Loucy (cell line): ENCODE measurements around the gene SKOR1.

Experiments used
- H2AFZ ChIP-seq: fragments of 200-600 bp; sonication (generic); 2 replicates; pipeline ENCODE4 v1.6.0; 2016; ENCODE audit warnings: antibody characterized with exemption, mild to moderate bottlenecking, low read length, moderate library complexity
- H3F3A ChIP-seq: fragments of 200-600 bp; 2 replicates; pipeline ENCODE4 v1.6.0; 2016; ENCODE audit warnings: antibody characterized with exemption, low read depth, mild to moderate bottlenecking
- H3K27me3 ChIP-seq: fragments of 200-600 bp; sonication (generic); 2 replicates; pipeline ENCODE4 v1.6.1; 2014; ENCODE audit warnings: low read length, mild to moderate bottlenecking; ENCODE audit not compliant: insufficient read depth, poor library complexity, severe bottlenecking
- H3K36me3 ChIP-seq: fragments of 200-600 bp; sonication (generic); 2 replicates; pipeline ENCODE4 v1.6.1; 2016; ENCODE audit warnings: low read length; ENCODE audit not compliant: insufficient read depth
- H3K4me1 ChIP-seq: fragments of 200-600 bp; sonication (generic); 2 replicates; pipeline ENCODE4 v1.5.1; 2014; ENCODE audit warnings: low read length, mild to moderate bottlenecking; ENCODE audit not compliant: insufficient read depth, poor library complexity, severe bottlenecking
- H3K4me2 ChIP-seq: fragments of 200-600 bp; sonication (generic); 2 replicates; pipeline ENCODE4 v1.6.0; 2014; ENCODE audit warnings: antibody characterized with exemption, low read length, low read depth, mild to moderate bottlenecking; ENCODE audit not compliant: poor library complexity, severe bottlenecking
- H3K4me3 ChIP-seq: fragments of 200-600 bp; sonication (generic); 2 replicates; pipeline ENCODE4 v1.5.1; 2014; ENCODE audit warnings: low read length, mild to moderate bottlenecking, mixed read lengths; ENCODE audit not compliant: poor library complexity, severe bottlenecking
- H3K79me2 ChIP-seq: fragments of 200-600 bp; sonication (generic); 2 replicates; pipeline ENCODE4 v1.6.1; 2014; ENCODE audit warnings: low read length; ENCODE audit not compliant: insufficient read depth
- H3K9ac ChIP-seq: fragments of 200-600 bp; sonication (generic); 2 replicates; pipeline ENCODE4 v1.6.0; 2014; ENCODE audit warnings: mild to moderate bottlenecking, low read depth, low read length, moderate library complexity; ENCODE audit not compliant: poor library complexity, severe bottlenecking
- H3K9me2 ChIP-seq: fragments of 200-600 bp; sonication (generic); replicated peaks from 2 replicates; pipeline ENCODE4 v1.6.1; 2016; ENCODE audit warnings: low read depth, low read length, mixed read lengths
- H3K9me3 ChIP-seq: fragments of 200-600 bp; sonication (generic); 2 replicates; pipeline ENCODE4 v1.6.1; 2014; ENCODE audit warnings: mild to moderate bottlenecking, antibody characterized with exemption, low read length, low read depth; ENCODE audit not compliant: insufficient read depth
- H4K20me1 ChIP-seq: fragments of 200-600 bp; sonication (generic); 2 replicates; pipeline ENCODE4 v1.6.0; 2014; ENCODE audit warnings: antibody characterized with exemption, low read length, mild to moderate bottlenecking; ENCODE audit not compliant: insufficient read depth, poor library complexity, severe bottlenecking
- CTCF ChIP-seq: fragments of 200-600 bp; sonication (generic); conservative IDR thresholded peaks from 2 replicates; pipeline ENCODE4 v1.5.1; 2014; ENCODE audit warnings: mild to moderate bottlenecking, antibody characterized with exemption, low read length
- EZH2phosphoT487 ChIP-seq: fragments of 200-600 bp; IDR thresholded peaks from 2 replicates; pipeline ENCODE4 v1.6.1; 2018; ENCODE audit warnings: antibody characterized with exemption, mild to moderate bottlenecking, moderate library complexity, borderline replicate concordance

Gene SKOR1

DNA sequence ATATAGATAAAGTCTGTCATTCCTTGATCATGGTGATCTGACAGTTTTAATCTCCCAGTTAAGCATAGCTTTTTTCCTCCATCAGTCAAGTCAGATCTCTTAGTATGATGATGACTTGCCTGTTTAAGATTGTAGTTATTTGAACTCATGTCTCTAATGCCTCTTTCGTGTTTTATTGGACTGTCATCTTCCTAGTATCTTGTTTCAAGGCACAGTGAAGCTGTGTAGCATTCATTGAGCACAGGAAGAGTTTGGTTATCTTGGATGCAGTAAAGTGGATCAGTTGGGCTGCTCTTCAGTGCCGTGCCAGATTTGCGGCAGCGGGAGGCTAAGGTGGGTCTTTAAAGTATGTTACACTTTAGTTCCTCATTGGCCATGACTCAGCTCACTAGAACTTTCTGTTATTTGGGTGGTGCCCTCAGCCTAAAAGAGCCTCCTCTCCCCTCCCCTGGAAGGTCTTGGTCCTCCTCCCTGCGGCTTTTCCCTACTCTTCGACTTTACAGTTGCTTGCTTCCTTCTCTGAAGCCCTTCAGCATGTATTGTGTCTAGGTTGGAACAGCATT, 45.7 kb upstream of the SKOR1 start:
- Histone ChIP-seq H3K27me3 (no peaks in the 10 kb centered on the region), H3K9me3 (no peaks in the 10 kb centered on the region), H3K4me1 (peaks cover 79% of the 10 kb centered on the region), H3F3A (peaks cover 7% of the 10 kb centered on the region), H3K9ac (peak overlapping the region; percentile 91), H3K4me3 (peak overlapping the region; percentile 12), H3K36me3 (no peaks in the 10 kb centered on the region), H4K20me1 (no peaks in the 10 kb centered on the region), H3K79me2 (peaks cover 30% of the 10 kb centered on the region), H3K9me2 (no peaks in the 10 kb centered on the region), H3K4me2 (peak overlapping the region; percentile 77), H2AFZ (no peak overlapping the region)
- TF ChIP-seq CTCF (no peak), EZH2phosphoT487 (no peak)

GRCh38 chr15:67781061-67781460, 44.2 kb upstream of the SKOR1 start:
- Histone ChIP-seq H3K9ac (peak overlapping the region; percentile 91), H4K20me1 (no peaks in the 10 kb centered on the region), H3K9me3 (no peaks in the 10 kb centered on the region), H3K4me2 (peak overlapping the region; percentile 77), H3K36me3 (no peaks in the 10 kb centered on the region), H2AFZ (no peak overlapping the region), H3K9me2 (no peaks in the 10 kb centered on the region), H3K79me2 (peaks cover 30% of the 10 kb centered on the region), H3K4me3 (no peak overlapping the region), H3F3A (peaks cover 10% of the 10 kb centered on the region), H3K4me1 (peaks cover 82% of the 10 kb centered on the region), H3K27me3 (no peaks in the 10 kb centered on the region)
- no peak for TF ChIP-seq CTCF
- no peak for TF ChIP-seq EZH2phosphoT487

- H3K79me2 ChIP-seq, result peaks cover 30% of the 10 kb centered on the region
- H3K9ac ChIP-seq, result peak overlapping the region; percentile 91
- H4K20me1 ChIP-seq, result no peaks in the 10 kb centered on the region
- H3K36me3 ChIP-seq, result no peaks in the 10 kb centered on the region
- no peaks in the 10 kb centered on the region for H3K9me3 ChIP-seq
- no peak overlapping the region for H2AFZ ChIP-seq
- peak overlapping the region; percentile 75 for H3K4me3 ChIP-seq
- no peaks in the 10 kb centered on the region for H3K27me3 ChIP-seq
- peaks cover 92% of the 10 kb centered on the region for H3K4me1 ChIP-seq
- no peak for TF ChIP-seq EZH2phosphoT487
- no peak for TF ChIP-seq CTCF
- H3K4me2 ChIP-seq, result peak overlapping the region; percentile 77
- H3F3A ChIP-seq, result peaks cover 10% of the 10 kb centered on the region
- H3K9me2 ChIP-seq, result no peaks in the 10 kb centered on the region
Observed at GRCh38 chr15:67781907-67782690, 43.2 kb upstream of the SKOR1 start.
